HepG2 (cell line): ENCODE results near the gene PRKD2. TPM values are rescaled to one million over a fixed set of nuclear protein-coding genes. Genes with fewer than 3 reads are reported as not detected.

ENCODE experiments used
- CCDC6 ChIP-seq: sonication (generic); formaldehyde crosslinking; IDR thresholded peaks from 2 replicates; pipeline ENCODE4 v1.8.1; 2022; ENCODE audit warnings: mild to moderate bottlenecking, missing genetic modification reagents, moderate library complexity
- CENPX ChIP-seq: sonication (generic); formaldehyde crosslinking; IDR thresholded peaks from 2 replicates; pipeline ENCODE4 v1.9.0; 2021; ENCODE audit warnings: mild to moderate bottlenecking, missing genetic modification reagents, moderate library complexity
- CERS6 ChIP-seq: sonication (generic); formaldehyde crosslinking; IDR thresholded peaks from 2 replicates; pipeline ENCODE4 v1.5.0; 2020; ENCODE audit warnings: missing genetic modification reagents
- CHD2 ChIP-seq: IDR thresholded peaks from 2 replicates; pipeline ENCODE4 v1.6.1; 2011; ENCODE audit warnings: low read depth, low read length, improper control_type of control experiment
- GFI1 ChIP-seq: sonication (generic); formaldehyde crosslinking; IDR thresholded peaks from 2 replicates; pipeline ENCODE4 v1.5.0; 2020; ENCODE audit warnings: missing genetic modification reagents, mild to moderate bottlenecking, borderline replicate concordance
- HNRNPK ChIP-seq: fragments of 200-400 bp; formaldehyde crosslinking; IDR thresholded peaks from 2 replicates; pipeline ENCODE4 v1.6.1; 2018; ENCODE audit warnings: low read length, low read depth, moderate library complexity, mild to moderate bottlenecking; ENCODE audit not compliant: poor library complexity, severe bottlenecking
- MED13 ChIP-seq: sonication (generic); formaldehyde crosslinking; IDR thresholded peaks from 2 replicates; pipeline ENCODE4 v1.5.0; 2020; ENCODE audit warnings: missing genetic modification reagents
- NFKB2 ChIP-seq: sonication (generic); formaldehyde crosslinking; IDR thresholded peaks from 2 replicates; pipeline ENCODE4 v1.4.0; 2020; ENCODE audit warnings: missing genetic modification reagents, borderline replicate concordance
- PRDM15 ChIP-seq: sonication (generic); formaldehyde crosslinking; IDR thresholded peaks from 2 replicates; pipeline ENCODE4 v1.4.0; 2020; ENCODE audit warnings: missing genetic modification reagents
- SKI ChIP-seq: fragments of 450-650 bp; IDR thresholded peaks from one replicate; pipeline ENCODE4 v1.6.1; 2018; ENCODE audit warnings: mild to moderate bottlenecking; ENCODE audit not compliant: partially characterized antibody
- TAF1 ChIP-seq: sonication (generic); formaldehyde crosslinking; IDR thresholded peaks from 2 replicates; pipeline ENCODE4 v1.4.0; 2020; ENCODE audit warnings: missing genetic modification reagents
- ZBTB7A ChIP-seq: sonication (generic); formaldehyde crosslinking; IDR thresholded peaks from 2 replicates; pipeline ENCODE4 v1.8.0; 2022; ENCODE audit warnings: mild to moderate bottlenecking, missing genetic modification reagents
- ZBTB8A ChIP-seq: sonication (generic); formaldehyde crosslinking; IDR thresholded peaks from 2 replicates; pipeline ENCODE4 v1.4.0; 2020; ENCODE audit warnings: mild to moderate bottlenecking, low read depth, missing genetic modification reagents, borderline replicate concordance
- ZFP82 ChIP-seq: sonication (generic); formaldehyde crosslinking; IDR thresholded peaks from 2 replicates; pipeline ENCODE4 v1.5.1; 2020; ENCODE audit warnings: mild to moderate bottlenecking, missing genetic modification reagents, borderline replicate concordance
- ZNF124 ChIP-seq: sonication (generic); formaldehyde crosslinking; IDR thresholded peaks from 2 replicates; pipeline ENCODE4 v1.4.0; 2020; ENCODE audit warnings: missing genetic modification reagents
- ZNF225 ChIP-seq: sonication (generic); formaldehyde crosslinking; IDR thresholded peaks from 2 replicates; pipeline ENCODE4 v1.4.0; 2020; ENCODE audit warnings: mild to moderate bottlenecking, missing genetic modification reagents
- ZNF569 ChIP-seq: sonication (generic); formaldehyde crosslinking; IDR thresholded peaks from 2 replicates; pipeline ENCODE4 v1.5.0; 2020; ENCODE audit warnings: mild to moderate bottlenecking, missing genetic modification reagents, moderate library complexity, borderline replicate concordance
- ZNF672 ChIP-seq: sonication (generic); formaldehyde crosslinking; IDR thresholded peaks from 2 replicates; pipeline ENCODE4 v1.8.1; 2022; ENCODE audit warnings: missing genetic modification reagents
- ZNF687 ChIP-seq: sonication (generic); formaldehyde crosslinking; IDR thresholded peaks from 2 replicates; pipeline ENCODE4 v1.5.1; 2020; ENCODE audit warnings: mild to moderate bottlenecking, missing genetic modification reagents, moderate library complexity
- ZNF746 ChIP-seq: sonication (generic); formaldehyde crosslinking; IDR thresholded peaks from 2 replicates; pipeline ENCODE4 v1.8.0; 2022; ENCODE audit warnings: mild to moderate bottlenecking, missing genetic modification reagents
- ZSCAN22 ChIP-seq: sonication (generic); formaldehyde crosslinking; IDR thresholded peaks from 2 replicates; pipeline ENCODE4 v1.4.0; 2020; ENCODE audit warnings: mild to moderate bottlenecking, missing genetic modification reagents
- polyA plus RNA-seq, 8 experiments: library from polyadenylated mRNA; depleted of rRNA in 3 of 8; stranded (reverse) in 7 of 8; unstranded in 1 of 8; fragments of >200 nt; fragmentation: Illumina TruSeq in 4 of 8; extraction: Trizol in 4 of 8; gene quantifications; 2 replicates each; pipeline versions ENCODE4 v1.2.1 to v1.2.3, GENCODE V29; 2011 to 2016; ENCODE audit warnings: low read depth in 4 of 8, missing spikeins in 1 of 8, mixed read lengths in 1 of 8; ENCODE audit not compliant: insufficient read depth in 1 of 8
- total RNA-seq, 5 experiments: library from RNA; depleted of rRNA; stranded (reverse); fragments of >200 nt; fragmentation: Illumina TruSeq; extraction: Trizol; gene quantifications; 2 replicates each; pipeline ENCODE4 v1.2.3, GENCODE V29; 2016; ENCODE audit warnings: low read depth in 1 of 5

Gene PRKD2
- total and polyA plus RNA-seq, 2 of the 13 experiments (the other 11 are each of a cell fraction or from before 2014, with no cell fraction given): 6.7 to 7.3 TPM

- TF ChIP-seq ZNF225 (CRISPR knock-in tag) (no peak), TAF1 (CRISPR knock-in tag) (no peak), ZFP82 (CRISPR knock-in tag) (no peak), CENPX (CRISPR knock-in tag) (no peak), CERS6 (CRISPR knock-in tag) (no peak), CHD2 (no peak), ZBTB8A (no peak), ZNF569 (CRISPR knock-in tag) (0 out of 2 replicates have a peak, but pooled peaks have one; percentile 48), PRDM15 (CRISPR knock-in tag) (no peak), HNRNPK (no peak), ZNF746 (CRISPR knock-in tag) (no peak), ZNF124 (CRISPR knock-in tag) (no peak), CCDC6 (CRISPR knock-in tag) (no peak), NFKB2 (CRISPR knock-in tag) (no peak; the same call in 1 of the 2 replicates), ZNF672 (no peak), ZBTB7A (CRISPR knock-in tag) (no peak), MED13 (no peak), ZNF687 (CRISPR knock-in tag) (peak; percentile 10), ZSCAN22 (no peak), SKI (no peak), GFI1 (CRISPR knock-in tag) (no peak)
Observed at GRCh38 chr19:46714444-46715106, 2.3 kb downstream of the PRKD2 start (continued).
